Fibroblast of skin of left quadriceps (primary cell): Measurements from ENCODE around the gene AFF3.
A peak's percentile ranks its signal among the peaks of the same experiment; 100 is the strongest.
"Not testable (repeated sequence)": the region's sequence is repeated elsewhere in the genome, so short reads cannot be mapped to it uniquely, and the experiment has no call there.

Source experiments
- DNase-seq, 2 experiments: peaks; one replicate each; pipeline ENCODE4 v3.0.0-alpha.2; 2013; ENCODE audit warnings: low read depth in 2 of 2

Gene AFF3

GRCh38 chr2:100106460-100106859 lies 35.9 kb downstream of the AFF3 start:
- no peak for DNase-seq

GRCh38 chr2:100105678-100106054 lies 36.7 kb downstream of the AFF3 start:
- no peak for DNase-seq

GRCh38 chr2:100104718-100105677 lies 37.4 kb downstream of the AFF3 start:
- no peak for DNase-seq

GRCh38 chr2:100104265-100104664 lies 38.1 kb downstream of the AFF3 start:
- DNase-seq: not testable (repeated sequence)

GRCh38 chr2:100103527-100104252 lies 38.7 kb downstream of the AFF3 start:
- DNase-seq: not testable (repeated sequence)

- DNase-seq: not testable (repeated sequence)
Observed at GRCh38 chr2:100102466-100103180, 39.8 kb downstream of the AFF3 start.

GRCh38 chr2:100098855-100099254 lies 43.5 kb downstream of the AFF3 start:
- DNase-seq: not testable (repeated sequence)

- not testable (repeated sequence) for DNase-seq
Observed at GRCh38 chr2:100097611-100098294, 44.6 kb downstream of the AFF3 start.

- DNase-seq: not testable (repeated sequence)
Observed at GRCh38 chr2:100095845-100096244, 46.5 kb downstream of the AFF3 start.

- DNase-seq: not testable (repeated sequence)
Observed at GRCh38 chr2:100091807-100092206, 50.6 kb downstream of the AFF3 start.

GRCh38 chr2:100085744-100086143 lies 56.6 kb downstream of the AFF3 start:
- not testable (repeated sequence) for DNase-seq

GRCh38 chr2:100083421-100084216 lies 58.8 kb downstream of the AFF3 start:
- not testable (repeated sequence) for DNase-seq

- DNase-seq: not testable (repeated sequence)
Observed at GRCh38 chr2:100082302-100082978, 60.0 kb downstream of the AFF3 start.

- DNase-seq: no peak
Observed at GRCh38 chr2:100077935-100078334, 64.5 kb downstream of the AFF3 start.

- DNase-seq: no peak
Observed at GRCh38 chr2:100077456-100077855, 64.9 kb downstream of the AFF3 start.

GRCh38 chr2:100075532-100075931 lies 66.9 kb downstream of the AFF3 start:
- DNase-seq: no peak

GRCh38 chr2:100073110-100073509 lies 69.3 kb downstream of the AFF3 start:
- DNase-seq: no peak

- no peak for DNase-seq
Observed at GRCh38 chr2:100072503-100072902, 69.9 kb downstream of the AFF3 start.

- DNase-seq: peak in 1 of 2 experiments; percentile 17
Observed at GRCh38 chr2:100071335-100072043, 70.9 kb downstream of the AFF3 start.
